Thoracic aorta (tissue), 2 donors: ENCODE data around the gene GDF9. TPM values are rescaled to one million over a fixed set of nuclear protein-coding genes. Genes with fewer than 3 reads are reported as not detected.

Experiments
- ATAC-seq: fragments of 150-250 bp; one replicate; pipeline ENCODE4 v1.8.0; 2017; ENCODE audit warnings: low read depth; ENCODE audit not compliant: insufficient number of reproducible peaks, low FRiP score
- DNase-seq: peaks from one replicate; pipeline ENCODE4 v3.0.0-alpha.2; 2020; ENCODE audit warnings: low spot score
- H3K27ac ChIP-seq, 2 donors: fragments of 200-600 bp; sonication (generic); 1 replicate in 1 of 2; 2 replicates in 1 of 2; pipeline ENCODE4 v1.5.1; 2016; ENCODE audit warnings: mild to moderate bottlenecking in 2 of 2, moderate library complexity in 2 of 2
- H3K27me3 ChIP-seq: fragments of 200-600 bp; sonication (generic); replicated peaks from 2 replicates; pipeline ENCODE4 v1.6.0; 2016; ENCODE audit warnings: mild to moderate bottlenecking; ENCODE audit not compliant: insufficient read depth
- H3K36me3 ChIP-seq: fragments of 200-600 bp; sonication (generic); one replicate; pipeline ENCODE4 v1.5.1; 2016
- H3K4me1 ChIP-seq, 2 donors: fragments of 200-600 bp; sonication (generic); 1 replicate in 1 of 2; 2 replicates in 1 of 2; pipeline versions ENCODE4 v1.5.1 to v1.6.0; 2016; ENCODE audit warnings: low read depth in 2 of 2, mild to moderate bottlenecking in 1 of 2; ENCODE audit not compliant: control insufficient read depth in 1 of 2
- H3K4me3 ChIP-seq: fragments of 200-600 bp; sonication (generic); 2 replicates; pipeline ENCODE4 v1.5.1; 2016; ENCODE audit warnings: mild to moderate bottlenecking
- H3K9me3 ChIP-seq: fragments of 200-600 bp; sonication (generic); 2 replicates; pipeline ENCODE4 v1.5.1; 2016
- total RNA-seq, 2 donors: library from RNA; depleted of rRNA; stranded (reverse); fragments of >200 nt; gene quantifications; one replicate each; pipeline versions ENCODE4 v1.1.0 to v1.2.3, GENCODE V29; 2016
- TF ChIP-seq, protein P1 (sequence below): fragments of 200-600 bp; sonication (generic); IDR thresholded peaks from one replicate; pipeline ENCODE4 v1.5.1; 2019; ENCODE audit warnings: antibody characterized with exemption

GDF9 gene
- total RNA-seq, 2 donors from 2014 or later, result not detected

DNA sequence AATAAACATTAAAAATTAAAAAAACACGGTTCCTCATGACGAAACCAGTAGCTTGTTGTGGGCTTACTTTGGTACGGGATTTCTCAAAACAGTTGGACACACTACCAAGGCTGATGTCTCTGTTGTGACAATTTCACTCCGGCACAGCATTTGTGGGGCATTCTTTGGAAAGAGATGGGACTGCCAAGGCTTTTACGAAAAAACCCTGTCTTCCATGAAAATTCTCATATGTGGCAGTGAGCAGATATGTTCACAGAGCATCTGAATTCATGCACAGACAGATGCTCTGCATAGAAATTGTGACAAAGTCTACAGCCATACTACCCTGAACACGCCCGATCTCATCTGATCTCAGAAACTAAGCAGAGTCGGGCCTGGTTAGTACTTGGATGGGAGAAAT, 18.0 kb downstream of the GDF9 start:
- no peaks in the 10 kb centered on the region for H3K4me1 ChIP-seq
- H3K36me3 ChIP-seq, result no peaks in the 10 kb centered on the region
- no peak overlapping the region for H3K4me3 ChIP-seq
- ATAC-seq (no peak), DNase-seq (no peak)
- TF ChIP-seq, protein P1, sequence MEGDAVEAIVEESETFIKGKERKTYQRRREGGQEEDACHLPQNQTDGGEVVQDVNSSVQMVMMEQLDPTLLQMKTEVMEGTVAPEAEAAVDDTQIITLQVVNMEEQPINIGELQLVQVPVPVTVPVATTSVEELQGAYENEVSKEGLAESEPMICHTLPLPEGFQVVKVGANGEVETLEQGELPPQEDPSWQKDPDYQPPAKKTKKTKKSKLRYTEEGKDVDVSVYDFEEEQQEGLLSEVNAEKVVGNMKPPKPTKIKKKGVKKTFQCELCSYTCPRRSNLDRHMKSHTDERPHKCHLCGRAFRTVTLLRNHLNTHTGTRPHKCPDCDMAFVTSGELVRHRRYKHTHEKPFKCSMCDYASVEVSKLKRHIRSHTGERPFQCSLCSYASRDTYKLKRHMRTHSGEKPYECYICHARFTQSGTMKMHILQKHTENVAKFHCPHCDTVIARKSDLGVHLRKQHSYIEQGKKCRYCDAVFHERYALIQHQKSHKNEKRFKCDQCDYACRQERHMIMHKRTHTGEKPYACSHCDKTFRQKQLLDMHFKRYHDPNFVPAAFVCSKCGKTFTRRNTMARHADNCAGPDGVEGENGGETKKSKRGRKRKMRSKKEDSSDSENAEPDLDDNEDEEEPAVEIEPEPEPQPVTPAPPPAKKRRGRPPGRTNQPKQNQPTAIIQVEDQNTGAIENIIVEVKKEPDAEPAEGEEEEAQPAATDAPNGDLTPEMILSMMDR, result no peak
- no peaks in the 10 kb centered on the region for H3K27me3 ChIP-seq
- no peaks in the 10 kb centered on the region for H3K9me3 ChIP-seq
- no peak overlapping the region for H3K27ac ChIP-seq

DNA sequence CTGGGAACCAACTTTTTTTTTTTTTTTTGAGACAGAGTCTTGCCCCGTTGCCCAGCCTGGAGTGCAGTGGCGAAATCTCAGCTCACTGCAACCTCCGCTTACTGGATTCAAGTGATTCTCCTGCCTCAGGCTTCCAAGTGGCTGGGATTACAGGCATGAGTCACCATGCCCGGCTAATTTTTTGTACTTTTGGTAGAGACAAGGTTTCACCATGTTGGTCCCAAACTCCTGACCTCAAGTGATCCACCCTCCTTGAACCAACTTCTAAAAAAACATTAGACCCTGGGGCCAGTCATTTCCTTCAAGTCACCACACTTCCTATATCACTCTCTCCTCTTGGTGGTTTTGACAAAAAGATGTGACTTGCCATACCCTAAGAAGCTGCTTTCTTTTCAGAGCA, 25.0 kb downstream of the GDF9 start:
- ATAC-seq (no peak), DNase-seq (no peak)
- no peaks in the 10 kb centered on the region for H3K4me1 ChIP-seq
- TF ChIP-seq, protein P1, result no peak
- H3K36me3 ChIP-seq, result no peaks in the 10 kb centered on the region
- H3K4me3 ChIP-seq, result no peak overlapping the region
- no peak overlapping the region for H3K27ac ChIP-seq
- no peaks in the 10 kb centered on the region for H3K27me3 ChIP-seq
- H3K9me3 ChIP-seq, result no peaks in the 10 kb centered on the region

DNA sequence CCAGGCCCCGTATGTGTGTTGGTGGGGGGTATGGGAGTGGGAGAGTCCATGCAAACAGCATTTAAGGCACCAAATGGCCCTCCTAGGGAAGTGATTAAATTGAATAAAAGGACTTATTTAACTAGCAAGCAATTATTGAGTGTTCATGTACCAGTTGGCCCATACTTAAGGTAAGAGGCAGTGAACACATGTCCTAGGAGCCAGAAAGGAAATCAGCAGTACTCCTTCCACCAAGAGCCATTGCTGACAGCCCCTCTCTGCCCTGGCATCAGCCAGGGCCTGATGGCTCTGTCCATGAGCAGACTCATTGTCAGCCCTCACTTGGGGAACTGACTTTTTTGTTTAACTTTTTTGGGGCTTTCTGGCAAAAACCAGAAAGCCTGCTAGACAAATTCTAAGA, 25.4 kb downstream of the GDF9 start:
- Histone ChIP-seq H3K9me3 (no peaks in the 10 kb centered on the region), H3K4me1 (no peaks in the 10 kb centered on the region), H3K27me3 (no peaks in the 10 kb centered on the region), H3K36me3 (no peaks in the 10 kb centered on the region), H3K27ac (no peak overlapping the region), H3K4me3 (no peak overlapping the region)
- TF ChIP-seq, protein P1, result no peak
- DNase-seq (no peak), ATAC-seq (no peak)

DNA sequence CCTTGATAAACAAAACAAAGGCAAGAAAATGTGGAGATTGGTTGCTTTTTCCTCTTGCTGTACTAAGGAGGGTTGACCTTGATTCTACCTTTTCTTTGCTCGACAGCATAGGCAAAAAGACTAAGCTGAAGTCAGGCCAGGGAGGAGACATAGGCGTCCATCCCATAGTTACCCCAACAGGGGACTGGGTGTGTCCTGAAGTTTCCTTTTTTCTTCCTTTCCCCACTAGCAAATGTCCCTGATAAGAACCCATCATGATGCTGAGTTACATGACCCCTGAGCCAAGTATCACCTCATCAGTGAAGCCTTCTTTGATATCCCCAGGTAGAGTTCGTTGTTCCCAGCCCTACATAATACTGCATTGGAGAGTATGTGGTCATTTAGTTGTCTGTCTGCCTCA, 26.0 kb downstream of the GDF9 start:
- ATAC-seq, result no peak
- H3K27ac ChIP-seq, result no peak overlapping the region
- TF ChIP-seq, protein P1, result no peak

DNA sequence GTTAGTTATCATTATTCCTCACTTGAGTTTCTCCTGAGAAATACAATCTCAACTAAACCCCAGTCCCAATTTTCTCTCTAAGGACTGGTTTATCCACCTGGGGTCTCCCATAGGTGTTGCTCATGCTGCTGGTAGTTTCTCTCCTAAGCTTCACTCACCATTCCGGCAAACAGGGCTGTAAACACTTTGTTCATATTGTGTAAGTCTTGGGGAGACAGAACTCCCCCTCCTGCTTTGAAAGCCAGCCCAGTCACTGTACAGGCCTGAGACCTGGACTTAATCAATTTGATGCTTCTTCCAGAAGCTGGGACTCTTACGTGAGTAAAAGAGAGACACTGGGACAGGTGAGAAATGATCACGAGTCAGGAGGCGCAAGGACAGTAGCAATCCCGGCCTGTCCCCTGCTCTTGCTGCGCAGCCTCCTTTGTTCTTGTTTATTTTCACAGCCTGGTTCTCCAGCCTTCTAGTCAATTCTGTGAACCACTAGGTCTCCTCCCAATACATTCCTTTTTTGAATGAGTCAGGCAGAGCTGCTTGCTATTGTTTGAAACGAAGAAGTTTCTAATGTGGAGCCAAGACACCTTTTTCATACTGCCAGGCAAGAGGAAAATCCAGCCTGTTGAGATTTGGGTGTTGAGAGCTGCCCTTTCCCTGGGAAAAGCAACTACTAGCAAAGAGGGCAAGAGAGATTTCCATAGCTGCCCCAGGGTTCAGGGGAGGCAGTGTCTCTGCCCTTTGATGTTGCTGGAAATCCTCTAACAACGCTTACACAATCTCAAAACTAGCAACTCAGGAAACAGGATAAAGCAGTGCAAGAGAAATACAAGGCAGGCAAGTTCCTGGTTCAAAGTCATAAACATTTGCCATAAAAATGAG, 26.6 kb downstream of the GDF9 start:
- H3K4me1 ChIP-seq, result no peaks in the 10 kb centered on the region
- no peaks in the 10 kb centered on the region for H3K36me3 ChIP-seq
- DNase-seq (no peak), ATAC-seq (no peak)
- no peaks in the 10 kb centered on the region for H3K9me3 ChIP-seq
- H3K27me3 ChIP-seq, result no peaks in the 10 kb centered on the region
- H3K27ac ChIP-seq, result no peak overlapping the region
- H3K4me3 ChIP-seq, result no peak overlapping the region
- TF ChIP-seq, protein P1, result no peak

More for the DNA sequence above, 26.0 kb downstream of the GDF9 start:
- no peak for DNase-seq
- Histone ChIP-seq H3K27me3 (no peaks in the 10 kb centered on the region), H3K9me3 (no peaks in the 10 kb centered on the region), H3K36me3 (no peaks in the 10 kb centered on the region), H3K4me1 (no peaks in the 10 kb centered on the region), H3K4me3 (no peak overlapping the region)
